Measurements from ENCODE around the gene COX20. TPM values are rescaled to one million over a fixed set of nuclear protein-coding genes. Genes with fewer than 3 reads are reported as not detected.

The COX20 gene
- total and polyA plus RNA-seq, 5 donors: 57.8 to 121 (median 67.0) TPM

- intact Hi-C loops (cut with DNase I): no loop called here
- no peaks in the 10 kb centered on the region for H3K4me1 ChIP-seq (ENCODE audit: control insufficient read depth, insufficient read depth, low read length)
- ATAC-seq (no peak), DNase-seq (no peak)
- no peaks in the 10 kb centered on the region for H3K9me3 ChIP-seq (ENCODE audit: control insufficient read depth, low read length)
- no peak overlapping the region for H3K4me3 ChIP-seq (ENCODE audit: low read length)
- no peak overlapping the region for H3K27ac ChIP-seq (ENCODE audit: low read length)
- no peaks in the 10 kb centered on the region for H3K27me3 ChIP-seq (ENCODE audit: control insufficient read depth, insufficient read depth)
- WGBS: 77% methylated on average over 7 of the region's 7 CpGs
Measured at GRCh38 chr1:244874974-244875579, 39.6 kb downstream of the COX20 start.

GRCh38 chr1:244876228-244876910, 40.9 kb downstream of the COX20 start:
- no peak overlapping the region for H3K27ac ChIP-seq (ENCODE audit: low read length)
- 90% methylated on average over 8 of the region's 8 CpGs for WGBS
- intact Hi-C loops (cut with DNase I): no loop called here
- H3K4me3 ChIP-seq (ENCODE audit: low read length): no peak overlapping the region
- H3K9me3 ChIP-seq (ENCODE audit: control insufficient read depth, low read length): no peaks in the 10 kb centered on the region
- H3K27me3 ChIP-seq (ENCODE audit: control insufficient read depth, insufficient read depth): no peaks in the 10 kb centered on the region
- DNase-seq (no peak), ATAC-seq (no peak)
- H3K4me1 ChIP-seq (ENCODE audit: control insufficient read depth, insufficient read depth, low read length): no peaks in the 10 kb centered on the region

GRCh38 chr1:244878681-244879080, 43.2 kb downstream of the COX20 start:
- Histone ChIP-seq H3K27ac (ENCODE audit: low read length) (no peak overlapping the region), H3K9me3 (ENCODE audit: control insufficient read depth, low read length) (no peaks in the 10 kb centered on the region), H3K4me1 (ENCODE audit: control insufficient read depth, insufficient read depth, low read length) (no peaks in the 10 kb centered on the region), H3K27me3 (ENCODE audit: control insufficient read depth, insufficient read depth) (no peaks in the 10 kb centered on the region), H3K4me3 (ENCODE audit: low read length) (no peak overlapping the region)
- ATAC-seq (no peak), DNase-seq (no peak)
- 93% methylated on average over 5 of the region's 5 CpGs for WGBS
- intact Hi-C loops (cut with DNase I): no loop called here

GRCh38 chr1:244881552-244882280, 46.3 kb downstream of the COX20 start:
- Histone ChIP-seq H3K27ac (ENCODE audit: low read length) (no peak overlapping the region), H3K9me3 (ENCODE audit: control insufficient read depth, low read length) (no peaks in the 10 kb centered on the region)
- WGBS: 80% methylated on average over 11 of the region's 11 CpGs

GRCh38 chr1:244887281-244887680, 51.8 kb downstream of the COX20 start:
- Histone ChIP-seq H3K27me3 (ENCODE audit: control insufficient read depth, insufficient read depth) (no peaks in the 10 kb centered on the region), H3K4me1 (ENCODE audit: control insufficient read depth, insufficient read depth, low read length) (no peaks in the 10 kb centered on the region), H3K4me3 (ENCODE audit: low read length) (no peak overlapping the region), H3K27ac (ENCODE audit: low read length) (no peak overlapping the region), H3K9me3 (ENCODE audit: control insufficient read depth, low read length) (no peaks in the 10 kb centered on the region)
- intact Hi-C loops (cut with DNase I): no loop called here
- WGBS: 93% methylated on average over 4 of the region's 4 CpGs
- ATAC-seq: no peak
- no peak for DNase-seq

More at GRCh38 chr1:244881552-244882280, 46.3 kb downstream of the COX20 start:
- no peak for ATAC-seq
- no peak for DNase-seq
- Histone ChIP-seq H3K4me1 (ENCODE audit: control insufficient read depth, insufficient read depth, low read length) (no peaks in the 10 kb centered on the region), H3K27me3 (ENCODE audit: control insufficient read depth, insufficient read depth) (no peaks in the 10 kb centered on the region), H3K4me3 (ENCODE audit: low read length) (no peak overlapping the region)
- intact Hi-C loops (cut with DNase I): no loop called here

- ATAC-seq: no peak
- Histone ChIP-seq H3K4me3 (ENCODE audit: low read length) (no peak overlapping the region), H3K9me3 (ENCODE audit: control insufficient read depth, low read length) (no peaks in the 10 kb centered on the region), H3K27ac (ENCODE audit: low read length) (no peak overlapping the region), H3K4me1 (ENCODE audit: control insufficient read depth, insufficient read depth, low read length) (no peaks in the 10 kb centered on the region), H3K27me3 (ENCODE audit: control insufficient read depth, insufficient read depth) (no peaks in the 10 kb centered on the region)
- intact Hi-C loops (cut with DNase I): no loop called here
- DNase-seq: no peak
- WGBS: 90% methylated on average over 7 of the region's 7 CpGs
Measured at GRCh38 chr1:244893836-244894235, 58.4 kb downstream of the COX20 start.

Other genes starting within 250 kb of the COX20 start
- gene DESI2, start 182.5 kb upstream of the COX20 start, total RNA-seq: 10 to 100 TPM; 23.7 to 27.0 (median 24.6) TPM
- gene DESI2, start 182.5 kb upstream of the COX20 start, polyA plus RNA-seq: 12.1 TPM
- gene HNRNPU, start 28.9 kb downstream of the COX20 start, total RNA-seq: 100 to 1,000 TPM; 180 to 194 (median 184) TPM
- 112 TPM for gene HNRNPU, start 28.9 kb downstream of the COX20 start, polyA plus RNA-seq